ENCODE data around the gene COL15A1.

Gene COL15A1

DNA sequence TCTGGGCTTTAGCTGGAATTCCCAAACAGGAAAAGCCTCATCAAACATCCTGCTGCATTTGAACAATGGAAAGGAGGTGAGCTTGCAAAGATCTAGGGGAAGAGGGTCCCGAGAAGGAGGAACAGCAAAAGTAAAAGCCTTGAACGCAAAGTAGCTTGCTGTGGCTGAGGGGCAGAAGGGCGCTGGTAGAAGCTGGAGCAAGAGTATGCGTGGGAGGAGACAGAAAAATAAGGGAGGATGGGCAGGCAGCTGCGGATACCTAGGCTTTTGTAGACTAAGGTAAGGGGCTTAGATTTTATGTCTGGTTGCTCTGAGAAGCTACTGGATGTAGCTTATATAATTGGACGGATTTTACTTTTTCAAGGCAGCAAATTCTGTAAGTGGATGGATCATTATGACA, 139.3 kb downstream of the COL15A1 start:
- no peak overlapping the region for H3K4me2 ChIP-seq (ENCODE audit: low read length)
- TF ChIP-seq, protein P1, sequence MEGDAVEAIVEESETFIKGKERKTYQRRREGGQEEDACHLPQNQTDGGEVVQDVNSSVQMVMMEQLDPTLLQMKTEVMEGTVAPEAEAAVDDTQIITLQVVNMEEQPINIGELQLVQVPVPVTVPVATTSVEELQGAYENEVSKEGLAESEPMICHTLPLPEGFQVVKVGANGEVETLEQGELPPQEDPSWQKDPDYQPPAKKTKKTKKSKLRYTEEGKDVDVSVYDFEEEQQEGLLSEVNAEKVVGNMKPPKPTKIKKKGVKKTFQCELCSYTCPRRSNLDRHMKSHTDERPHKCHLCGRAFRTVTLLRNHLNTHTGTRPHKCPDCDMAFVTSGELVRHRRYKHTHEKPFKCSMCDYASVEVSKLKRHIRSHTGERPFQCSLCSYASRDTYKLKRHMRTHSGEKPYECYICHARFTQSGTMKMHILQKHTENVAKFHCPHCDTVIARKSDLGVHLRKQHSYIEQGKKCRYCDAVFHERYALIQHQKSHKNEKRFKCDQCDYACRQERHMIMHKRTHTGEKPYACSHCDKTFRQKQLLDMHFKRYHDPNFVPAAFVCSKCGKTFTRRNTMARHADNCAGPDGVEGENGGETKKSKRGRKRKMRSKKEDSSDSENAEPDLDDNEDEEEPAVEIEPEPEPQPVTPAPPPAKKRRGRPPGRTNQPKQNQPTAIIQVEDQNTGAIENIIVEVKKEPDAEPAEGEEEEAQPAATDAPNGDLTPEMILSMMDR (IDR thresholded peaks at IDR 0.05; ENCODE audit: low read depth, low read length), result no peak
- no peak for TF ChIP-seq EZH2phosphoT487 (IDR thresholded peaks at IDR 0.05; ENCODE audit: low read depth)

DNA sequence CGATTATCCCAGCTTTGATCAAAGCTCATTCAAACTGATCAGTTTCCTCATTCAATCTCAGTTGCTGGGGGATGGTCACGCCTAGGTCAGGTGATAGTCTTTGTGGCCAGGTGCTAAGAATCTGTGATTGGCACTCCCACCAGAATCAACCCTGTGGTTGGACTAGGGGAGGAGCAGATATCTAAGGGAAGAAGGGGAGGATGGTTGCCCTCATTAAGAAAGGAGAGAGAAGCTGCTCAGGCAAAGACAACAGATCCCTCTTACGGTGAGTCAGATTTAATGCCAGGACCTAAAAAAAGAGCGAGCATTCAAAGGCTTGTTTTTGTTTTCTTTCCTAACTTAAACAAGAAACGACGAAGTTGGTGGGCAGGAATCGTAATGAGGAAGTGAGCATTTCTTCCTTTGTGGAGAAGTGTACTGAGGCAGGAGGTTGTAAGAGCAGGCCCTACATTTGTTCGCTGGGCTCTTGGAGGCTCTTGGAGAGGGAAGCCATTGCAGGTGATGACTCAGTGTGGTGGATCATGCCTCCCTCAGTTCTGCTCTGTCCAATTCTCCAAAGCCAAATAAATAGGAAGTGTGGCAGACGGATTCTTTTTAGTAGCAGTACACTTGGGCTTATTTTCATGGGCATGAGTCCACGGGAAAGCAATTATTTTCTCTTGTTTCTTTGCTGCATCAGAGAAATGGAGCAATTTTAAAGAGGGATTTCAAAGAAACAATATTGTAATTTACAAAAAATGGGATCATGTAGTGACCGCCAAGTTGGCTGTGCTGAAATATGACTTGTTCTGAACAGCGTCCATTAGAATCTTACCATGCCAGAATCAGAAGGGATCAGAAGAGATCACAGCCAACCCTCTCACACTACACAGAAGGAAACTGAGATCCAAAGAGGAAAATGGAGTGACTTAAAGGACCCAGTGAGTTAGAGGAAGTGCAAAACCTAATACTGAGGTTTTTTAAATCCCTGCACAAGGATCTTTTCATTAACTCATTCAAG, 142.5 kb downstream of the COL15A1 start:
- no peak overlapping the region for H3K4me3 ChIP-seq (ENCODE audit: low read length)
- H3K9ac ChIP-seq (ENCODE audit: low read length), result no peak overlapping the region
- H3K4me2 ChIP-seq (ENCODE audit: low read length), result no peak overlapping the region
- H3K4me1 ChIP-seq (ENCODE audit: low read length), result 0 out of 2 replicates have a peak, but pooled peaks cover 3% of the 10 kb centered on the region
- H4K20me1 ChIP-seq (ENCODE audit: insufficient read depth, low read length), result no peaks in the 10 kb centered on the region
- no peaks in the 10 kb centered on the region for H3K79me2 ChIP-seq (ENCODE audit: low read length)
- H3K27me3 ChIP-seq (ENCODE audit: low read depth, low read length), result peaks cover 8% of the 10 kb centered on the region
- H3K9me3 ChIP-seq (ENCODE audit: insufficient read depth, low read length), result peaks cover 7% of the 10 kb centered on the region
- TF ChIP-seq EZH2phosphoT487 (IDR thresholded peaks at IDR 0.05; ENCODE audit: low read depth), result no peak
- TF ChIP-seq, protein P1 (IDR thresholded peaks at IDR 0.05; ENCODE audit: low read depth, low read length), result no peak
- H3K27ac ChIP-seq (ENCODE audit: low read length), result no peak overlapping the region
- no peak overlapping the region for H2AFZ ChIP-seq (ENCODE audit: low read depth, low read length)
- peaks cover 2% of the 10 kb centered on the region for H3K36me3 ChIP-seq (replicated peaks; ENCODE audit: low read depth, low read length)

More for the DNA sequence above, 139.3 kb downstream of the COL15A1 start:
- Histone ChIP-seq H3K27me3 (ENCODE audit: low read depth, low read length) (peaks cover 8% of the 10 kb centered on the region), H3K4me1 (ENCODE audit: low read length) (0 out of 2 replicates have a peak, but pooled peaks cover 3% of the 10 kb centered on the region), H3K36me3 (replicated peaks; ENCODE audit: low read depth, low read length) (no peaks in the 10 kb centered on the region), H3K4me3 (ENCODE audit: low read length) (no peak overlapping the region), H3K9ac (ENCODE audit: low read length) (no peak overlapping the region), H2AFZ (ENCODE audit: low read depth, low read length) (no peak overlapping the region), H3K27ac (ENCODE audit: low read length) (no peak overlapping the region), H3K79me2 (ENCODE audit: low read length) (no peaks in the 10 kb centered on the region), H4K20me1 (ENCODE audit: insufficient read depth, low read length) (no peaks in the 10 kb centered on the region), H3K9me3 (ENCODE audit: insufficient read depth, low read length) (no peaks in the 10 kb centered on the region)

DNA sequence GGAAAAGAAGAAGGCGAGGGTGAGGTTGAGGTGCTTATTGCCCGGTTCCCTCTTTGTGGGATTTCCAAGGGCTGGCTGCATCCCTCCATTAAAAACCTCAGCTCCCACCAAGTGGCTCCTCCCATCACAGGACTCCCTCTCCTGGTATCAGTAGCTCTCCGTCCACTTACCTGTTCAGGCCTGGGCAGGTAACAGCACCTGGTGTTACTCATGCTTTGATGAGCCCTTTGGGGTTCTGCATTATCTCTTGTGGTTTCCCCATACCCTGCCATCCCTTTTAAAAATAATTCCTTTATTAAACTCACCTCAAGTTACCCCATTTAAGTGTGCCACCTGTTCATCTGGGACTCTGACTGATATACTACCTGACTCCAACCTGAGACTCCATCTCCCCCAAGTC, 143.8 kb downstream of the COL15A1 start:
- Histone ChIP-seq H3K9me3 (ENCODE audit: insufficient read depth, low read length) (peaks cover 7% of the 10 kb centered on the region), H3K9ac (ENCODE audit: low read length) (no peak overlapping the region), H3K79me2 (ENCODE audit: low read length) (no peaks in the 10 kb centered on the region), H3K27ac (ENCODE audit: low read length) (no peak overlapping the region), H3K4me3 (ENCODE audit: low read length) (no peak overlapping the region), H3K4me1 (ENCODE audit: low read length) (0 out of 2 replicates have a peak, but pooled peaks cover 3% of the 10 kb centered on the region), H2AFZ (ENCODE audit: low read depth, low read length) (no peak overlapping the region), H3K27me3 (ENCODE audit: low read depth, low read length) (peaks cover 8% of the 10 kb centered on the region), H3K36me3 (replicated peaks; ENCODE audit: low read depth, low read length) (peaks cover 2% of the 10 kb centered on the region), H4K20me1 (ENCODE audit: insufficient read depth, low read length) (no peaks in the 10 kb centered on the region), H3K4me2 (ENCODE audit: low read length) (no peak overlapping the region)
- TF ChIP-seq EZH2phosphoT487 (IDR thresholded peaks at IDR 0.05; ENCODE audit: low read depth), result no peak
- TF ChIP-seq, protein P1 (IDR thresholded peaks at IDR 0.05; ENCODE audit: low read depth, low read length), result no peak
